ENCODE measurements around the gene REEP3.
A peak's percentile ranks its signal among the peaks of the same experiment; 100 is the strongest.

Gene REEP3

GRCh38 chr10:63515002-63515763 lies 6.0 kb upstream of the REEP3 start:
- DNase-seq, result peak; percentile 64

- no peak for DNase-seq
Observed at GRCh38 chr10:63516207-63516606, 5.0 kb upstream of the REEP3 start.

- DNase-seq, result no peak
Observed at GRCh38 chr10:63518690-63519288, 2.4 kb upstream of the REEP3 start.

- DNase-seq, result peak; percentile 79
Observed at GRCh38 chr10:63521416-63522276, 445 bp downstream of the REEP3 start.

GRCh38 chr10:63522277-63522687 lies 1.1 kb downstream of the REEP3 start:
- no peak for DNase-seq

GRCh38 chr10:63522995-63523394 lies 1.8 kb downstream of the REEP3 start:
- no peak for DNase-seq

GRCh38 chr10:63525021-63525420 lies 3.8 kb downstream of the REEP3 start:
- DNase-seq, result no peak

GRCh38 chr10:63527401-63527800 lies 6.2 kb downstream of the REEP3 start:
- no peak for DNase-seq

- DNase-seq, result no peak
Observed at GRCh38 chr10:63528084-63528744, 7.0 kb downstream of the REEP3 start.

GRCh38 chr10:63530409-63530808 lies 9.2 kb downstream of the REEP3 start:
- DNase-seq, result no peak

GRCh38 chr10:63534723-63535122 lies 13.5 kb downstream of the REEP3 start:
- no peak for DNase-seq

- no peak for DNase-seq
Observed at GRCh38 chr10:63536698-63537097, 15.5 kb downstream of the REEP3 start.

GRCh38 chr10:63537536-63537935 lies 16.3 kb downstream of the REEP3 start:
- DNase-seq, result no peak

- DNase-seq, result no peak
Observed at GRCh38 chr10:63539377-63539776, 18.2 kb downstream of the REEP3 start.

GRCh38 chr10:63539994-63540393 lies 18.8 kb downstream of the REEP3 start:
- no peak for DNase-seq

- peak; percentile 41 for DNase-seq
Observed at GRCh38 chr10:63542835-63543575, 21.8 kb downstream of the REEP3 start.

GRCh38 chr10:63543576-63543962 lies 22.4 kb downstream of the REEP3 start:
- DNase-seq, result no peak

- no peak for DNase-seq
Observed at GRCh38 chr10:63544418-63544817, 23.2 kb downstream of the REEP3 start.

- peak; percentile 26 for DNase-seq
Observed at GRCh38 chr10:63547628-63548360, 26.6 kb downstream of the REEP3 start.

GRCh38 chr10:63548860-63549259 lies 27.7 kb downstream of the REEP3 start:
- DNase-seq, result no peak

- DNase-seq, result no peak
Observed at GRCh38 chr10:63549810-63550209, 28.6 kb downstream of the REEP3 start.

GRCh38 chr10:63553031-63553430 lies 31.8 kb downstream of the REEP3 start:
- DNase-seq, result peak; percentile 83
